ENCODE measurements around the gene AOPEP.

DNA sequence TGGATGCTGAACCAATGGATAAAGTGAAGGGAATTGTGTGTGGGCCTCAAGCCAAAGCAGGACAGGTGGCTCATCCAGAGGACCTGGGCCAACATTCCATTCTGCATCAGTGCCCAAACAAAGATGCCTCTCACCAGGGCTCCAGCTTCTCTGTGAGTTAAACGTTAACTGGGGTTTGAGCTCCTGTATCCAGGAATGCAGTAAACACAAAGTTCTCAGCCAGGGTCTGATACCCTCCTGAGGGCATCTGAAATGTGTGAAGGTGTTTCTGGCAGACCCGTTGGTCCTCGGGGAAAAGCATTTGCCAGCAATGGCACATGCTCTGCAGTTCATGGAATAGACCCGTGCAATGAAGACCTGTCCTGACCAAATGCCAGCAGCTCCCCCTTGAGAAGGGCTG lies 33.9 kb upstream of the AOPEP start:
- TF ChIP-seq POLR2A (IDR thresholded peaks at IDR 0.05) (no peak), CTCF (IDR thresholded peaks at IDR 0.05) (no peak)

All from heart left ventricle (tissue), 13 donors.